Fibroblast of mammary gland (primary cell): ENCODE measurements around the gene SFI1.

Experiments used
- DNase-seq: peaks from one replicate; pipeline ENCODE4 v3.0.0-alpha.2; 2010; ENCODE audit warnings: low read depth
- H3K4me3 ChIP-seq: 2 replicates; pipeline ENCODE4 v1.5.1; 2011; ENCODE audit warnings: low read depth, mild to moderate bottlenecking, low read length, moderate library complexity; ENCODE audit not compliant: control insufficient read depth
- CTCF ChIP-seq: conservative IDR thresholded peaks from 2 replicates; pipeline ENCODE4 v1.5.1; 2011; ENCODE audit warnings: low read depth, low read length, inconsistent platforms; ENCODE audit not compliant: control insufficient read depth, insufficient read depth

The SFI1 gene

GRCh38 chr22:31650391-31650790 lies 154.1 kb downstream of the SFI1 start:
- DNase-seq = peak; percentile 85
- no peak for TF ChIP-seq CTCF
- H3K4me3 ChIP-seq = no peak overlapping the region

- H3K4me3 ChIP-seq = no peak overlapping the region
- DNase-seq = no peak
- no peak for TF ChIP-seq CTCF
These were observed 155.3 kb downstream of the SFI1 start for GRCh38 chr22:31651664-31652063.

- DNase-seq = no peak
- no peak for TF ChIP-seq CTCF
- H3K4me3 ChIP-seq = no peak overlapping the region
These were observed 155.8 kb downstream of the SFI1 start for GRCh38 chr22:31652088-31652487.

GRCh38 chr22:31652911-31653684 lies 156.8 kb downstream of the SFI1 start:
- TF ChIP-seq CTCF = no peak
- DNase-seq = no peak
- no peak overlapping the region for H3K4me3 ChIP-seq

GRCh38 chr22:31653944-31654343 lies 157.6 kb downstream of the SFI1 start:
- no peak for TF ChIP-seq CTCF
- H3K4me3 ChIP-seq = no peak overlapping the region
- DNase-seq = no peak

- DNase-seq = no peak
- no peak overlapping the region for H3K4me3 ChIP-seq
- no peak for TF ChIP-seq CTCF
These were observed 158.1 kb downstream of the SFI1 start for GRCh38 chr22:31654408-31654807.

GRCh38 chr22:31659246-31659645 lies 162.9 kb downstream of the SFI1 start:
- DNase-seq = no peak
- TF ChIP-seq CTCF = no peak
- no peak overlapping the region for H3K4me3 ChIP-seq

- DNase-seq = peak; percentile 85
- H3K4me3 ChIP-seq = peak overlapping the region; percentile 90
These were observed 164.6 kb downstream of the SFI1 start for GRCh38 chr22:31660860-31661341.
